Mesodermal cell (in vitro differentiated cells): ENCODE data around the gene PPP1R11.

ENCODE experiments used
- H3K27ac ChIP-seq: 2 replicates; pipeline ENCODE4 v1.7.0; 2013; ENCODE audit warnings: mild to moderate bottlenecking, low read depth, low read length, moderate library complexity; ENCODE audit not compliant: severe bottlenecking
- H3K36me3 ChIP-seq: 2 replicates; pipeline ENCODE4 v1.7.1; 2013; ENCODE audit warnings: mild to moderate bottlenecking, low read length, moderate library complexity; ENCODE audit not compliant: control insufficient read depth, insufficient read depth
- H3K4me1 ChIP-seq: one replicate; pipeline ENCODE4 v1.7.1; 2013; ENCODE audit warnings: mild to moderate bottlenecking, low read length; ENCODE audit not compliant: insufficient read depth, control insufficient read depth, poor library complexity, severe bottlenecking
- H3K4me3 ChIP-seq: 2 replicates; pipeline ENCODE4 v1.7.0; 2013; ENCODE audit warnings: low read length, control low read depth, mild to moderate bottlenecking; ENCODE audit not compliant: insufficient read depth, poor library complexity, severe bottlenecking; ENCODE audit errors: extremely low read depth
- H3K9me3 ChIP-seq: 2 replicates; pipeline ENCODE4 v1.7.1; 2013; ENCODE audit warnings: mild to moderate bottlenecking, low read length, moderate library complexity; ENCODE audit not compliant: control insufficient read depth
- WGBS, 2 experiments: methylation state at CpG; one replicate each; pipeline ENCODE4 v1.1.5; 2013; ENCODE audit warnings: missing lambda C conversion rate in 2 of 2; ENCODE audit not compliant: insufficient coverage in 2 of 2; 5-methylcytosine and 5-hydroxymethylcytosine counted together

PPP1R11 gene

GRCh38 chr6:30061858-30062458 lies 5.0 kb upstream of the PPP1R11 start:
- 56 to 69% methylated on average over 6 to 11 of the region's 13 CpGs for WGBS, 2 experiments
- Histone ChIP-seq H3K4me1 (peaks cover 16% of the 10 kb centered on the region), H3K9me3 (no peaks in the 10 kb centered on the region), H3K27ac (peak overlapping the region; percentile 81), H3K36me3 (peaks cover 12% of the 10 kb centered on the region), H3K4me3 (peak overlapping the region; percentile 96)

GRCh38 chr6:30062471-30063178 lies 4.4 kb upstream of the PPP1R11 start:
- WGBS, 2 experiments = 100% methylated on average over 1 of the region's 7 CpGs; no CpG with 5 or more reads in 1 of the 2 experiments
- Histone ChIP-seq H3K4me1 (peaks cover 16% of the 10 kb centered on the region), H3K4me3 (peak overlapping the region; percentile 96), H3K9me3 (no peaks in the 10 kb centered on the region), H3K27ac (no peak overlapping the region), H3K36me3 (peaks cover 12% of the 10 kb centered on the region)

DNA sequence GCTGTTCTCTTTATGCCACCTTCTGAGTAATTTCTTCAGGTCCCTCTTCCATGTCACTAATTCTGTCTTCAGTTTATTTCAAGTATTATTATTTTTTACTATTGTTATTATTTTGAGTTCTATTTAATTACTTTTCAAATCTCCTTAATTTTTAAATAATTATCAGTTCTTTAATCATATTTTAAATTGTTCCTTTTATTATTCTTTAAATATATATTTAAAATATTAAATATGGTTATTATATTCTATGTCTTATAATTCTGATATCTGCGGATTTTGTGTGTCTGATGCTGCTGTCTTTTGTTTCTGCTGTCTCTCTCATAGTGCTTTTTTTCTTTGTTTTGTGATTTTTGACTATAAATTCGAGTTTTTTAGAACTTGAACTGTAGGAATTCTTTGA lies 3.7 kb upstream of the PPP1R11 start:
- peaks cover 12% of the 10 kb centered on the region for H3K36me3 ChIP-seq
- peaks cover 16% of the 10 kb centered on the region for H3K4me1 ChIP-seq
- no peak overlapping the region for H3K4me3 ChIP-seq
- WGBS, 2 experiments = 100% methylated on average over 1 of the region's 2 CpGs
- H3K27ac ChIP-seq = no peak overlapping the region
- H3K9me3 ChIP-seq = no peaks in the 10 kb centered on the region

- WGBS, 2 experiments = 66 to 88% methylated on average over 2 of the region's 4 CpGs
- H3K36me3 ChIP-seq = peaks cover 27% of the 10 kb centered on the region
- H3K4me3 ChIP-seq = peak overlapping the region; percentile 53
- H3K9me3 ChIP-seq = no peaks in the 10 kb centered on the region
- peak overlapping the region; percentile 84 for H3K27ac ChIP-seq
- H3K4me1 ChIP-seq = peaks cover 12% of the 10 kb centered on the region
Observed at GRCh38 chr6:30066082-30066481, 916 bp upstream of the PPP1R11 start.

DNA sequence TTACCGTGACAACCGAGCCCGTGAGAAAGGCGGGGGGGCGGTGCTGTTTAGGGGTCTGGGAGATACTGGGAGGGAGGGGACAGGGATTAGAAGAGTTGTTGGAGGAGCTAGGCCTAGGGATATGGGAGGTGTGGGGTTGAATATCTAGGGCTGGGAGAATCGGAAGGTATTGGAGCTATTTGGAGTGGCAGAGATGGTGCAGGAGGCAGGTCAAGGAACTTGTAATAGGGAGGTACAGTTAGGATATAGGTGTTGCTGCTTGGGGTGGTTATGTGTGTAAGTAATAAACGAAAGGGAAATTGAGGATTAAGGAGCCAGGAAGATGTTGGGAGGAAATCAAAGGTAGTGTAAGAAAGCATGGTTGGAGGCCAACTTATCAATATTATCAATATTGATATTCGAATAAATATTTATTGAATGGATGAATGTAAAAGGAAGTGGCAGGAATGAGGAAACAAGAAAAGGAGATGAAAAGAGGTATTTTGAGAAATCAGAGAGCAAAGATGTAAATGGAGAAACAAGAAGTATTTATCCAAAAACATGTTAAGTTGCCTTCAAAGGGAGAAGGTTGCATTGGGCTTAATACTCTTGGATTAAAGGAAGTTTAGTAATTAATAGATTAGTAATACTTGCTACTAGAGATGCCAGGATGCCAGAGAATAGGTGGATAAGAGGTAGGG lies 602 bp downstream of the PPP1R11 start:
- 0 to 2% methylated on average over 1 to 6 of the region's 8 CpGs for WGBS, 2 experiments
- Histone ChIP-seq H3K9me3 (no peaks in the 10 kb centered on the region), H3K27ac (peak overlapping the region; percentile 84), H3K4me3 (peak overlapping the region; percentile 53), H3K36me3 (peaks cover 27% of the 10 kb centered on the region), H3K4me1 (peaks cover 7% of the 10 kb centered on the region)

DNA sequence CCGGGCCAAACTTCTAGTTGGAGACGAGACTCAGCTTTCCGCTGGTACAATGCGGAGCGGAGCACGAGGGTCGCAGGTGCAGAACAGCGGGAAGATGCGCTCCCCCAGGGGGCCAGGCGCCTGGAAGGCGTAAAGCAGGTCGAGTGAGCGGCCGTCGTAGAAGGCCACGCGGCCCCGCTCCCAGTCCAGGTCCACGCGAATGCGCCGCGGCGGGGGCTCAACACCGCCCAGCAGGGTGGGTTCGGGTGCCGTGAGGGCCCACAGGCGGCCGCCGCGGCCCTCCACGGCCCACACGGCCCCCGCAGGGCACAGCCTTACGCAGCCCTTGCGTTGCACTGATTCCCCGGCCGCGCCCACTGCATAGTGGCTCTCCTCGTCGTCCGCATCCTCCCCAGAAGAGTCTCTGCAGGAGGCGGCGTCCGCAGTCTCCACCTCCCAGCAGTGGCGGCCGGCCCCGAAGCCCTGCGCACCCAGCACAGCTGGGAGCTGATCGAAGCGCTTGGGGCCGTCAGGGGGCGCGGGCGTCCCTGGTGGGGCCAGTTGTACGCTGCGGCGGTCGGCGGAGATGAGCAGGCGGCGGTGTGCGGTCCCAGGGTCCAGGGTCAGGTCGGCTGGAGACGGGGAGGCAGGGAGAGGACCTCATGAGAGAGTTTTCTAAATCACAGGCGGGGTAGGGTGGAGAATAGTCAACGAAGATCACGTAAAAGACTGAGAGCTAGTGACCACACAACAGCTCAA lies 4.3 kb downstream of the PPP1R11 start:
- Histone ChIP-seq H3K4me1 (peaks cover 5% of the 10 kb centered on the region), H3K4me3 (no peak overlapping the region), H3K36me3 (peaks cover 15% of the 10 kb centered on the region), H3K27ac (no peak overlapping the region), H3K9me3 (no peaks in the 10 kb centered on the region)
- 25 to 29% methylated on average over 48 to 60 of the region's 68 CpGs for WGBS, 2 experiments

DNA sequence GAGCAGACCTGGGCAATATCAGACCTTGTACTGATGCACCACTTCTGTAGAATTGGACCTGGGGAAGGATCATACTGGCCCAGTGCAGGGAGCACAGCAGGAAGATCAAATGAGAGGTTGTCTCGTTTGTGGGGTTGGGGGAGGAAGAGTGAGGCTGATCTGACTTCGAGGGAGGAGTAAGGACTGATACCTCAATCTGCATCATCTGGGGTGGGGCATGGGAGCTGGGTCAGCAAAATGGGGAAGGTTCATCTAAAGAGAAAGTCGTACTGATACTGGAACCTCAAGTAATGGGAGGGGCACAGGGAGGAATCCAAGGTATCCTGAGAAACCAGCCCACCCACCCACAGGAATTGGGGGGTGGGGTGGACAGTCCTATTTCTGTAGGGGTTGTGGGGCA lies 4.9 kb downstream of the PPP1R11 start:
- Histone ChIP-seq H3K36me3 (peaks cover 15% of the 10 kb centered on the region), H3K9me3 (no peaks in the 10 kb centered on the region), H3K27ac (no peak overlapping the region), H3K4me1 (peaks cover 4% of the 10 kb centered on the region), H3K4me3 (no peak overlapping the region)
- 59 to 67% methylated on average over 1 to 2 of the region's 3 CpGs for WGBS, 2 experiments

GRCh38 chr6:30073489-30074235 lies 6.7 kb downstream of the PPP1R11 start:
- Histone ChIP-seq H3K4me3 (no peak overlapping the region), H3K27ac (no peak overlapping the region), H3K4me1 (peaks cover 4% of the 10 kb centered on the region), H3K36me3 (peaks cover 15% of the 10 kb centered on the region), H3K9me3 (no peaks in the 10 kb centered on the region)
- WGBS, 2 experiments = 39 to 64% methylated on average over 4 to 7 of the region's 7 CpGs

GRCh38 chr6:30074331-30075093 lies 7.5 kb downstream of the PPP1R11 start:
- Histone ChIP-seq H3K4me3 (peak overlapping the region; percentile 27), H3K9me3 (no peaks in the 10 kb centered on the region), H3K27ac (no peak overlapping the region), H3K36me3 (peaks cover 10% of the 10 kb centered on the region), H3K4me1 (peaks cover 4% of the 10 kb centered on the region)
- 2% methylated on average over 29 to 30 of the region's 37 CpGs for WGBS, 2 experiments
